Brain microvascular endothelial cell (primary cell): Measurements from ENCODE around the gene PLCB1.
"Not testable (repeated sequence)": the region's sequence is repeated elsewhere in the genome, so short reads cannot be mapped to it uniquely, and the experiment has no call there.

Experiments
- DNase-seq: peaks from one replicate; pipeline ENCODE4 v3.0.0-alpha.2; 2020
- H3K27ac ChIP-seq: fragments of 250-450 bp; sonication (Bioruptor Pico); 2 replicates; pipeline ENCODE4 v1.5.1; 2020; ENCODE audit warnings: mild to moderate bottlenecking, moderate library complexity
- H3K27me3 ChIP-seq: fragments of 250-450 bp; sonication (Bioruptor Pico); replicated peaks from 2 replicates; pipeline ENCODE4 v1.5.1; 2020; ENCODE audit warnings: mild to moderate bottlenecking
- H3K36me3 ChIP-seq: fragments of 250-450 bp; sonication (Bioruptor Pico); replicated peaks from 2 replicates; pipeline ENCODE4 v1.5.1; 2020; ENCODE audit warnings: mild to moderate bottlenecking
- H3K4me3 ChIP-seq: 2 replicates; pipeline ENCODE4 v1.5.1; 2011; ENCODE audit warnings: low read depth, mild to moderate bottlenecking, control low read depth, low read length, moderate library complexity
- in situ Hi-C: cut with HindIII; loops from 2 replicates; pipeline ENCODE4 v1.10.0; 2017; ENCODE audit warnings: low sequenced_read_pairs, low pct_ligation_motif_present
- TF ChIP-seq, protein P1 (sequence below): IDR thresholded peaks from 2 replicates; pipeline ENCODE4 v1.5.1; 2011; ENCODE audit warnings: low read depth, mild to moderate bottlenecking, moderate library complexity, low read length, control low read depth, inconsistent platforms; ENCODE audit errors: missing control alignments

The PLCB1 gene

DNA sequence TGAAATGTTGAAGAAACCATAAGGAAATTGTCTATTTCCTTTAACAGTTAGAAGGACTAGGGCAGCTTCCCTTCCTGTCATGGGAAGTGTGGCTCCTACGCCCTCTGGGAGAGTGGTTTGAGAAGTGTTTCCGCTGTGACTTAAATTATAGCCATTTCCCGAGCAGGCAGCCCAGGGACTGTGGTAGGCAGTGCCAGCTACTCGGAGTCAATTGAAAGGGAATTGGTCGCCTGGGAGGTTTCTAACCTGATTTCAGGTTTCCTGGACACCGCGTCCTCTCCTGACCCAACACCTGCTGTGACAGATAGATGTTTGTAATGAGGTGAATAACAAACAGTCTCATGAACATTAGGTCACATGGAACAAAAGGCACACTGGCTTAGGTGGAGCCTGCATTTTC, 680.8 kb downstream of the PLCB1 start:
- no peak for DNase-seq
- in situ Hi-C loops = no loop called here

DNA sequence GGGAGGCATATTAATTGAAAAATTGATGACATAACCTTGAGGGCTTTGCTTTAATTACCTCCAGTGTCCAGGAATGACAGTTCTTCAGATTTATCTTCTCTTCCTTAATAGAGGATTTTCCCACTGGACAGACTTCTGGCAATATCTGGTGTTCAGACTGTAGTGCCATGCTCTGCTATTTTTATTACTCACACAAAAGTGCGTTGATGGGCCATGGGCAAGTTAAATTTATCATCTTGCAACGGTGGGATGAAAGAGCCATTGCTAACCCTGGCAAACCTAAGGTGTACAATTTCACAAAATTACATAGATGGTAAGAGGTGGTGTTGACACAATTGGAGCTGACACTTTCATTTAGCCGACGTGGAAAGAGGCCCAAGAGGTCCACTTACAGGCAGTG, 683.1 kb downstream of the PLCB1 start:
- Histone ChIP-seq H3K4me3 (no peak overlapping the region), H3K27me3 (no peaks in the 10 kb centered on the region), H3K27ac (no peak overlapping the region), H3K36me3 (no peaks in the 10 kb centered on the region)
- in situ Hi-C loops = no loop called here
- no peak for DNase-seq
- TF ChIP-seq, protein P1, sequence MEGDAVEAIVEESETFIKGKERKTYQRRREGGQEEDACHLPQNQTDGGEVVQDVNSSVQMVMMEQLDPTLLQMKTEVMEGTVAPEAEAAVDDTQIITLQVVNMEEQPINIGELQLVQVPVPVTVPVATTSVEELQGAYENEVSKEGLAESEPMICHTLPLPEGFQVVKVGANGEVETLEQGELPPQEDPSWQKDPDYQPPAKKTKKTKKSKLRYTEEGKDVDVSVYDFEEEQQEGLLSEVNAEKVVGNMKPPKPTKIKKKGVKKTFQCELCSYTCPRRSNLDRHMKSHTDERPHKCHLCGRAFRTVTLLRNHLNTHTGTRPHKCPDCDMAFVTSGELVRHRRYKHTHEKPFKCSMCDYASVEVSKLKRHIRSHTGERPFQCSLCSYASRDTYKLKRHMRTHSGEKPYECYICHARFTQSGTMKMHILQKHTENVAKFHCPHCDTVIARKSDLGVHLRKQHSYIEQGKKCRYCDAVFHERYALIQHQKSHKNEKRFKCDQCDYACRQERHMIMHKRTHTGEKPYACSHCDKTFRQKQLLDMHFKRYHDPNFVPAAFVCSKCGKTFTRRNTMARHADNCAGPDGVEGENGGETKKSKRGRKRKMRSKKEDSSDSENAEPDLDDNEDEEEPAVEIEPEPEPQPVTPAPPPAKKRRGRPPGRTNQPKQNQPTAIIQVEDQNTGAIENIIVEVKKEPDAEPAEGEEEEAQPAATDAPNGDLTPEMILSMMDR = no peak

More for the DNA sequence above, 680.8 kb downstream of the PLCB1 start:
- H3K27ac ChIP-seq = no peak overlapping the region
- no peak overlapping the region for H3K4me3 ChIP-seq
- no peaks in the 10 kb centered on the region for H3K27me3 ChIP-seq
- TF ChIP-seq, protein P1 = no peak
- H3K36me3 ChIP-seq = no peaks in the 10 kb centered on the region

DNA sequence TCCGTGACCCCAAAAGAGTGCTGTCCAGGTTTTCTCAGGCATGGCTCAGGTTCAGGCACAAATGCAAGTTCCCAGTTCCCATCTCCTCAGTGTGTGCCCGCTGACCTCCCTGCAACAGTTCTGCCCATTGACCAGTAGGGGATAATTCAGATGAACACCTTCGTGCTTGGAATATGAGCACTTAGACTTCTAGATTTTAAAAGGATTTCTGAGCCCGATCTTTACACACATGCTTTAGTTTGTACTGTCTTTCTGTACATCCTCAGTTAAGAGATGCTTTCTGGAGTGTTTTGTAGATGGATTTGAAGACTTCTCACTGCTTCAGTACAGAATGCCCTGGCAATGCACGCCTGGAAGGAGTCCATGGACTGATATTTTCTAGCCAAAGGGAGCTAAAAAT, 697.2 kb downstream of the PLCB1 start:
- H3K27ac ChIP-seq = no peak overlapping the region
- no peaks in the 10 kb centered on the region for H3K36me3 ChIP-seq
- in situ Hi-C loops = no loop called here
- H3K4me3 ChIP-seq = no peak overlapping the region
- no peaks in the 10 kb centered on the region for H3K27me3 ChIP-seq
- DNase-seq = no peak
- TF ChIP-seq, protein P1 = peak; percentile 47

DNA sequence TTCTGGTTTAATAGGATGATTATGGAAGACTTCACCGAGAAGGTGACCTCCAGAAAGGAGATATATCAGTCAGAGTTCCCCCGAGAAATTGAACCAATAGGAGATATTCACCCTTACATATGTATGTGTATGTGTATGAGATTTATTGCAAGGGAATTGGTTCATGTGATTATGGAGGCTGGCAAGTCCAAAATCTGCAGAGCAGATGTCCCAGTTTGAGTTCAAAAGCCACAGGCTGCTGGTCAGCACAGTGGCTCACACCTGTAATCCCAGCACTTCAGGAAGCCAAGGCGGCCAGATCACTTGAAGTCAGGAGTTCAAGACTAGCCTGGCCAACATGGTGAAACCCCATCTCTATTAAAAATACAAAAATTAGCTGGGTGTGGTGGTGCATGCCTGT, 702.2 kb downstream of the PLCB1 start:
- DNase-seq, in situ Hi-C loops: not testable (repeated sequence)

DNA sequence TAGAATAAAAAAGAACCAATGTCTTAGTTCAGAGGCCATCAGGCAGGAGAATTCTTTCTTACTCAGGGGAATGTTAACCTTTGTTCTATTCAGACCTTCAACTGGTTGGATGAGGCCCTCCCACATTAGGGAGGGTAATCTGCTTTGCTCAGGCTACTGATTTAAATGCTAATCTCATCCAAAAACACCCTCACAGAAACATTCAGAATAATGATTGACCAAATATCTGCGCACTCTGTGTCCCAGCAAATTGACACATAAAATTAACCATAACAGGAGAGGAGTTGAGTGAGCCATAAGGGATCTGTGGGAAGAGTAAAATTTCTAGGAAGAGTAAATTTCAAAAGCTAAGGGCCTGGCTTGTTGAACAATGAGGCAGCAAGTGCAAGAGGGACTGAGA, 702.8 kb downstream of the PLCB1 start:
- H3K27ac ChIP-seq = no peak overlapping the region
- no peak for DNase-seq
- no peaks in the 10 kb centered on the region for H3K27me3 ChIP-seq
- no peak overlapping the region for H3K4me3 ChIP-seq
- in situ Hi-C loops = no loop called here
- no peaks in the 10 kb centered on the region for H3K36me3 ChIP-seq
- TF ChIP-seq, protein P1 = no peak

More for the DNA sequence above, 702.2 kb downstream of the PLCB1 start:
- not testable (repeated sequence) for H3K36me3 ChIP-seq, H3K27me3 ChIP-seq, H3K4me3 ChIP-seq, H3K27ac ChIP-seq

DNA sequence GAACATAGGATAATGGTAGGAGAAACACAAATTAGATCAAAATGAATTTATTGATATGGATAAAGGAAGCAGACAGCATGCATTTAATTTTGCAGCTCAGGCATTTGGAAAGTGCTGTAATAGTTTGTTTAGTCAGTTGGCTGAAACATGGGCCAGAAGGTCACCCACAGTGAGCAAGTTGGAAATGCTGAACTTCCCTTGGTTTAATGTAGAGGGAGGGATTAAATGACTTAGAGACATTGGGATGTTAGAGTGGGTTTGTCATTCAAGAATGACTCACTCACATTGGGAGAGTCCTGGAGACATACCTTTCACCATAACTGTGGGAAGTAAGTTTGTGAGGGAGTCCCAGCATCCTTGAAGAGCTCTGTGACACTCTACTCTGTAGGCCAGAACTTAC, 705.3 kb downstream of the PLCB1 start:
- DNase-seq = peak; percentile 44
- in situ Hi-C loops = no loop called here
- no peaks in the 10 kb centered on the region for H3K36me3 ChIP-seq
- TF ChIP-seq, protein P1 = no peak
- H3K4me3 ChIP-seq = no peak overlapping the region
- no peak overlapping the region for H3K27ac ChIP-seq
- no peaks in the 10 kb centered on the region for H3K27me3 ChIP-seq

DNA sequence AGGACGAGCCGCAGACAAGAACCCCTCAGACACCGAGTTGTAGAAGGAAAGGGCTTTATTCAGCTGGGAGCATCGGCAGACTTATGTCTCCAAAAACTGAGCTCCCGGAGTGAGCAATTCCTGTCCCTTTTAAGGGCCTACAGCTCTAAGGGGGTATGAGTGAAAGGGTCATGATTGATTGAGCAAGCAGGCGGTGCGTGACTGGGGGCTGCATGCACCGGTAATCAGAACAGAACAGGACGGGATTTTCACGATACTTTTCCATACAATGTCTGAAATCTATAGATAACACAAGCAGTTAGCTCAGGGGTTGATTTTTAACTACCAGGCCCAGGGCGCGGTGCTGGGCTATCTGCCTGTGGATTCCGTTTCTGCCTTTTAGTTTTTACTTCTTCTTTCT, 710.5 kb downstream of the PLCB1 start:
- in situ Hi-C loops = no loop called here
- no peak for DNase-seq
- Histone ChIP-seq H3K27me3 (no peaks in the 10 kb centered on the region), H3K4me3 (no peak overlapping the region), H3K36me3 (no peaks in the 10 kb centered on the region), H3K27ac (no peak overlapping the region)
- TF ChIP-seq, protein P1 = no peak
